ENCODE measurements around the gene SURF2. TPM values are rescaled to one million over a fixed set of nuclear protein-coding genes. Genes with fewer than 3 reads are reported as not detected.

SURF2 gene
- total and polyA plus RNA-seq, 2 donors (not counting 3 experiments of a cell fraction or from before 2014, with no cell fraction given) = 10.6 to 14.2 TPM

GRCh38 chr9:133309608-133310007, 46.7 kb upstream of the SURF2 start:
- no peak overlapping the region for H3K27ac ChIP-seq (ENCODE audit: insufficient read depth, low read depth, low read length)
- H3K9ac ChIP-seq (replicated peaks; ENCODE audit: extremely low read depth, insufficient read depth, low read length) = no peak overlapping the region
- H3K79me2 ChIP-seq (ENCODE audit: control insufficient read depth, insufficient read depth, low read length) = no peaks in the 10 kb centered on the region
- DNase-seq (ENCODE audit: low read depth, low spot score) = no peak
- ChIA-PET CTCF (no interaction called here), POLR2A (no interaction called here)
- TF ChIP-seq JUN (IDR thresholded peaks at IDR 0.05; ENCODE audit: borderline replicate concordance, insufficient read depth, insufficient read length, low read depth) = no peak
- no peak for TF ChIP-seq FOS (IDR thresholded peaks at IDR 0.05; ENCODE audit: borderline replicate concordance, insufficient read depth, low read length)
- TF ChIP-seq POLR2AphosphoS5 (IDR thresholded peaks at IDR 0.05; ENCODE audit: insufficient read depth, low read depth, low read length) = no peak
- TF ChIP-seq POLR2A (IDR thresholded peaks at IDR 0.05; ENCODE audit: low read depth, low read length) = no peak
- TF ChIP-seq EZH2 (IDR thresholded peaks at IDR 0.05; ENCODE audit: borderline replicate concordance, low read depth, low read length, severe bottlenecking) = no peak
- no peak for TF ChIP-seq MYC (IDR thresholded peaks at IDR 0.05; ENCODE audit: low read depth, low read length)
- no peak for TF ChIP-seq GATA2 (IDR thresholded peaks at IDR 0.05; ENCODE audit: insufficient read depth, insufficient read length, low read depth, low read length)
- H3K9me1 ChIP-seq (replicated peaks; ENCODE audit: control insufficient read depth, extremely low read depth, insufficient read depth, low read length) = no peaks in the 10 kb centered on the region
- peaks cover 0 to 2% of the 10 kb centered on the region in 2 experiments for H3K27me3 ChIP-seq (ENCODE audit: control insufficient read depth in 2 of 2, insufficient read depth in 2 of 2, low read length in 2 of 2)
- FAIRE-seq = no peak
- no peak overlapping the region for H3K4me3 ChIP-seq (replicated peaks in 1 of 3; ENCODE audit: insufficient read depth in 1 of 3, low read depth in 1 of 3, low read length in 3 of 3)
- no peak overlapping the region for H3K4me2 ChIP-seq (ENCODE audit: insufficient read depth, low read length)
- H3K4me1 ChIP-seq (ENCODE audit: control insufficient read depth, extremely low read depth, insufficient read depth, low read length) = no peaks in the 10 kb centered on the region
- no peak overlapping the region for H2AFZ ChIP-seq (ENCODE audit: low read depth, low read length)
- dilution Hi-C loops (cut with MboI; ENCODE audit: extremely low pct_ligation_motif_present, low sequenced_read_pairs) (no loop called here), intact Hi-C loops (cut with micrococcal nuclease) (no loop called here)
- no peaks in the 10 kb centered on the region for H3K36me3 ChIP-seq (ENCODE audit: control insufficient read depth in 2 of 2, extremely low read depth in 1 of 2, insufficient read depth in 2 of 2, low read length in 2 of 2)
- no peaks in the 10 kb centered on the region for H4K20me1 ChIP-seq (replicated peaks; ENCODE audit: control insufficient read depth, extremely low read depth, insufficient read depth, low read length)
- H3K9me3 ChIP-seq (replicated peaks; ENCODE audit: control insufficient read depth, insufficient read depth, low read length) = no peaks in the 10 kb centered on the region
- no TSS peak for BruUV-seq (replicated peaks)

GRCh38 chr9:133315997-133316396, 40.4 kb upstream of the SURF2 start:
- ChIA-PET CTCF (no interaction called here), POLR2A (no interaction called here)
- DNase-seq (ENCODE audit: low read depth, low spot score) = no peak
- Histone ChIP-seq H3K36me3 (ENCODE audit: control insufficient read depth in 2 of 2, extremely low read depth in 1 of 2, insufficient read depth in 2 of 2, low read length in 2 of 2) (no peaks in the 10 kb centered on the region), H3K27ac (ENCODE audit: insufficient read depth, low read depth, low read length) (no peak overlapping the region), H3K9me3 (replicated peaks; ENCODE audit: control insufficient read depth, insufficient read depth, low read length) (no peaks in the 10 kb centered on the region), H3K4me1 (ENCODE audit: control insufficient read depth, extremely low read depth, insufficient read depth, low read length) (no peaks in the 10 kb centered on the region), H3K27me3 (ENCODE audit: control insufficient read depth in 2 of 2, insufficient read depth in 2 of 2, low read length in 2 of 2) (no peaks in the 10 kb centered on the region), H3K79me2 (ENCODE audit: control insufficient read depth, insufficient read depth, low read length) (no peaks in the 10 kb centered on the region), H4K20me1 (replicated peaks; ENCODE audit: control insufficient read depth, extremely low read depth, insufficient read depth, low read length) (no peaks in the 10 kb centered on the region), H3K4me3 (replicated peaks in 1 of 3; ENCODE audit: insufficient read depth in 1 of 3, low read depth in 1 of 3, low read length in 3 of 3) (no peak overlapping the region), H3K9me1 (replicated peaks; ENCODE audit: control insufficient read depth, extremely low read depth, insufficient read depth, low read length) (no peaks in the 10 kb centered on the region), H2AFZ (ENCODE audit: low read depth, low read length) (no peak overlapping the region), H3K4me2 (ENCODE audit: insufficient read depth, low read length) (no peak overlapping the region), H3K9ac (replicated peaks; ENCODE audit: extremely low read depth, insufficient read depth, low read length) (no peak overlapping the region)
- TF ChIP-seq CTCF (IDR thresholded peaks at IDR 0.05; ENCODE audit: extremely low read depth in 1 of 2, insufficient read depth in 1 of 2, low read depth in 1 of 2, low read length in 2 of 2) (no peak), GATA2 (IDR thresholded peaks at IDR 0.05; ENCODE audit: insufficient read depth, insufficient read length, low read depth, low read length) (no peak), POLR2A (IDR thresholded peaks at IDR 0.05; ENCODE audit: low read depth, low read length) (no peak), FOS (IDR thresholded peaks at IDR 0.05; ENCODE audit: borderline replicate concordance, insufficient read depth, low read length) (no peak), POLR2AphosphoS5 (IDR thresholded peaks at IDR 0.05; ENCODE audit: insufficient read depth, low read depth, low read length) (no peak), EZH2 (IDR thresholded peaks at IDR 0.05; ENCODE audit: borderline replicate concordance, low read depth, low read length, severe bottlenecking) (no peak), JUN (IDR thresholded peaks at IDR 0.05; ENCODE audit: borderline replicate concordance, insufficient read depth, insufficient read length, low read depth) (no peak), MYC (IDR thresholded peaks at IDR 0.05; ENCODE audit: low read depth, low read length) (no peak), MAX (IDR thresholded peaks at IDR 0.05; ENCODE audit: insufficient read depth, insufficient read length) (no peak)
- BruUV-seq (replicated peaks) = no TSS peak
- intact Hi-C loops (cut with micrococcal nuclease) (no loop called here), dilution Hi-C loops (cut with MboI; ENCODE audit: extremely low pct_ligation_motif_present, low sequenced_read_pairs) (no loop called here)
- no peak for FAIRE-seq
